GM19372 (cell line): ENCODE results near the gene PCDH15.

Experiments
- ATAC-seq: cut with Tn5 transposase; IDR thresholded peaks from one replicate; pipeline ENCODE4 v1.9.1; 2021; ENCODE audit warnings: mild to moderate bottlenecking, low read depth, moderate library complexity; ENCODE audit not compliant: unreplicated experiment

The PCDH15 gene

DNA sequence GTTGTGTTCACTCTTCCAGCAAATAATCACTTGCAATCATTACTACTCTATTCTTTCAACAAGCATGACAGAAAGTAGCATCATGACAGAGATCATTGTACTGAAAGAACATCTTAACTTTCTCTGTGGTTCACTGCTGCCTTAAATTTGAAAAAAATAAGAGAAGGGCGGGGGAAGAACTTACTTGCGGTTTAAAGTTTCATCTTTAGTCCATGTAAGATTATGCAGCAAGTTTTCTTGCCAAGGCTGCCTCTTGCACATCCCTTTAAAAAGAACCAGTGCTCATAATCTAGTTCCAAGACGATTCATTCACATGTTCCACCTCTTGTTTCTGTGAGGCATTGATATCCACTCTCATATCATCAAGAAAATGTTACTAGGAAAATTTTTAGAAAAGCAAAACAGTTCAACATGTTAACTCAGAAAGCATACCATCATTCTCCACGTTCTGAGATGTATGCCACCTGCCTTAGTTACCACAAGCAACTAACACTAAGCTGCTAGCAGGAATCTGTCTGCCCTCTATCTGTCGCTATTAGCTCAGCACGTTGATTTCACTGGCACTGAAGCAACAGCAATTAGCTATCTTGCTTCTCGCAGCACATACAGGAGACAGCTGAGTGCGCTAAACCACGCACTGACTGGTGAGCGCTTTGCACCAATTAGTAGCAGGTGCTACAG is at the start of gene PCDH15:
TSS of gene PCDH15 (minus strand) at position 491 of the 681 bp plus-strand sequence. CDS start 136,969 bp downstream, outside the sequence.
- ATAC-seq: no peak

DNA sequence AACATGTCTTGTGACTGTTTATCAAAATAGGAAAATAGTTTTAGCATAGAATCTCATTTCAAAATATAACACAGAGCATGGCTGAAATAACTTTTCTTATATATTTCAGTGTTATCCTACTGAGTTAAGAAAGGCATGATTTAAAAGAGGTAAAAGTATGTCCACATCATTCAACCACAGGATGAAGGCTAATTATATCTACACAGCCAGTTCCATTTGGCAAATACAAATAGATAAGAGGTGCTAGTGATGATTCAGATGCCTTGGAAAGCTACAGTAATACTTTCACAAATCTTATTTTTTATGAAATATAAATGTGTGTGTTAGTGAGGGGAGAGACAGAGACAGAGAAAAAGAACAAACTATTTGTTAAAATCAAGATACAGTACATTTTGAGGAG is 42.9 kb upstream of the PCDH15 start:
- ATAC-seq: no peak

DNA sequence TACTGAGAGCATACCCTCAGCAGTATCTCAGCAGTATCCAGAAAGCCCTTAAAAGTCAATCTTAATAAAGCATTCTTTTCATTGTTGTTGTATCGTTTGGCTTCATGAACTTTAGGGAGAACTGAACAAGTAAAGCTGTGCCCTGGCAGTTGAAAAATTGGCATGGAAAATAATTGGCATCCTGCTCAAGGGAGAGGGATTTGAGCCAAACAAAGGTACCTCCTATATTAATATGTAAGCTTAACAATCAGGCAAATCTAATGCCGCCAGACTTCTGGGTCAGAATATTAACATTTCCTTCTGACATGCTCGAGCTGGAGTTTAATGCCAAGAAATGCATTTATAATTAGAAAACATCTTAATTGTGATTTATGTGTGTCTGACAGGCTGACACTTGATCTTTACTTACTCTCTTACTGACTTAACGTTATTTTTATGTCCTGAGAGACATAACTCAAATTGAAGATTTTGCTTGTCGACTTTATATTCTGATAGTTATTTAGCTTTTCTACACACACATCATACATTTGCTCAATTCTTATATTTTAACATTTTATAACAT is 42.1 kb upstream of the PCDH15 start:
- no peak for ATAC-seq

DNA sequence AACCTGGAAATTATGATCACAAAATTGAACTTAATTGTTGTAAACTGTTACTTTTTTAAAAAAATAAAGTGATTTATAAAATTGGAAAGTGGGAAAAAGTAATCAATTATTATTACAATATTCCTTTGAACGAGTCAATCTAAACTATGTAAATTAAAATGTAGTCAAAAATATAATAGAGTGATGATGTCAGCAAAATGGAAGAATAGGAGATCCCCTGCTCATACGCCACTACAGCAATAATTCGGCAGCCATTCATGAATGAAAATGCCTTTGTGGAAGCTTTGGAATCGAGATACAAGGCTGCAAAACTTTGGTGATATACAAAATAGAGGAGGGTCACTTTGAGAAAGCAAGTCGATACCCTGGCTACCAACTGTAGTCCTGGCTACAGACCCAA is 36.4 kb upstream of the PCDH15 start:
- ATAC-seq: no peak

DNA sequence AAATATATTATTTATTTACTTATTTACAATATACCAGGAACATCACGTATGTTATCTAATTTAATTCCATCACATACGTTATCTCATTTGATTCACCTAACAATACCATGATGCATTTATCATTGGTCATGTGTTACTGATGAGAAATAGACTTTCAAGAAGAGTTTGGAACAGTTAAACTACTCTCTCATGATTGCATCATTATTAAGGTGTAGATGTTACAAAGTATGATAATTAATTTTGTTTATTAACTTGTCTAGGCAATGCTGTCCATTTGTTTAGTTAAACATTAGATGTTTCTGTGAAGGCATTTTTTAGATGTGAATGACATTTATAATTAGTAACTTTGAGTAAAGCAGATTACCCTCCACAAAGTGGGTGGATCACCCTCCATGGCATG is 32.0 kb upstream of the PCDH15 start:
- no peak for ATAC-seq

GRCh38 chr10:54826994-54827560 is 26.0 kb upstream of the PCDH15 start:
- ATAC-seq: no peak

GRCh38 chr10:54815583-54815982 is 14.6 kb upstream of the PCDH15 start:
- ATAC-seq: no peak

DNA sequence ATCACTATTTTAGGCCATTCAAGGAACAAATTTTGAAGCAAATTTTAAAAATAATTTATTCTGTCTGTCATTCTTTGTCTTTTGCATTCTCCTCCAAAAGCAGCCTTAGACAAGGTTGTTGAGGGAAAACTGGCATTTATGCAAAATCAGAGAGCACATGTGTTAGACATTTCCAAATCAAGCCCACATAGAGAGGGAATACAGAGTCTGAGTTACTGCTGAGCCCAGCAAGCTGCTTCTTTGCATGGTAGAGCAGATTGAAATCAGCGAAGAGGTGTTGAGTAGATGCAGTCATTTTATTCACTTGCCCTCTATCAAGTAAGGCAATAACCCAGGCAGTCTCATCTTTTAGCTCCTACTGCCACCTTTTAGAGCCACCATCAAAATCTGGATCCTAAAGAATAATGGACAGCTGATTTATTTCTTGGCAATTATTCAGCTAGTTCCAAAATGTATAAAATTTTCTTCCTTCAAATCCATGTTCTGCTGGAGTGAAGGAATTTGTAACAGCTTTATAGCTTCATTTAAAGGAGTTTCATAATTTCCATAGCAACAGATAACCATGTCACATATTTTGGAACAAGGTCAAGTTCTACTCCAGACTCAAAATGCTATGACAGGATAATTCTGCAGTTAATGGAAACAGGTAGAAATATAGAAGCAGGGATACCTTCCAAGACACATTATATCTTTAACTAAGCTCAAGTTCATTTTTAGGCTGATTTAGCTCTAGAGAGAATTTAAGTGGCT is 7.3 kb upstream of the PCDH15 start:
- no peak for ATAC-seq

- ATAC-seq: no peak
Observed at GRCh38 chr10:54799506-54799905, 1.5 kb downstream of the PCDH15 start.

DNA sequence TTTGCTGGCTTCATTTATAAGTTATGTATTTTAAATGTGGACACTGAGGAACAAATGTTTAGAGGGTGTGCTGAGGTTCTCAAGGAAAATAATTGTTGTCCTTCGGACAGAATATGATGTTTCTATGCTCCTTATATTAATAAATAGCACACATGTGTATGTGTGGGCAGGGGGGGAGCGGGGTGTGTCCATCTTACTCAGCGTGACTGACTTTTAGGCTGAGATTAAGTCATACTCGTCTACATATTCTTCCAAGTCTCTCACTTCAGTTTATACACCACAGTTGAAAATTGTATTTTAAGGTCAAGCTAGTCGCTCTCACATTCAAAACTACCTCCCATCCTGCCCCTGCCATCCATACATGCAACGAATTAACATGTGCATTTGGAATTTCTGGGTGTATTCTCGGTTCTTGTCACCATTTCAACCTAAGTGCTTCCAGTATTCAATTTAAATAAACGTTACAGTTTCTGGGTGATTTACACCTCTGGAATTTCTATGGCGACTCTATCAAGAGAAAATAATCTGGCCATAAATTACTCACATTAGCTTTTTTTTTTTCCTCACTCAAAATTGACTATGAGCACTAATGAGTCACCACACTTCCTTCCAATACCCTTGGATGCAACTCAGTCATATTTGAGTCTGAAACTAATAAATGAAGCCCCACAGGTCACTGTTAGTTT is 3.3 kb downstream of the PCDH15 start:
- ATAC-seq: no peak

DNA sequence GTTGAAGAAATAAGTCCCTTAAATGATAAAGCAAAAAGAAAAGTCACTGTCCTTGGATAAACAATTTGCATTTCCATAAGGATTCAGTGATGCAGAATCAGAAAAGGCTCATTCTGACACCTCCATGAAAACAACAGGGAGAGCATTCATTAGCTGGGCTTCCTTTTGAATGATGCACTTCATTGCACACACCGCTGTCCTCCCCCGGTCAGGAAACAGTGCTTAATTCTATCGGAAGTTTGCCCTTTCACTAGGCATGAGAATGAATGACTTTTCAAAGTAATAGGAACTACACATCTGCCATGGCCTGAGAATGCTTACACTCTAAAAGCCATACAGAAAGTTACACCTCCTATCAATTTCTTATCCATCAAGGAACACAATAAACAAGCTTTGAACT is 4.2 kb downstream of the PCDH15 start:
- no peak for ATAC-seq

- ATAC-seq: no peak
Observed at GRCh38 chr10:54776622-54777021, 24.4 kb downstream of the PCDH15 start.

GRCh38 chr10:54772468-54773122 is 28.4 kb downstream of the PCDH15 start:
- ATAC-seq: no peak

GRCh38 chr10:54769051-54769450 is 32.0 kb downstream of the PCDH15 start:
- ATAC-seq: no peak

GRCh38 chr10:54758791-54759190 is 42.2 kb downstream of the PCDH15 start:
- ATAC-seq: no peak

GRCh38 chr10:54749623-54750022 is 51.4 kb downstream of the PCDH15 start:
- no peak for ATAC-seq

GRCh38 chr10:54745436-54745835 is 55.6 kb downstream of the PCDH15 start:
- ATAC-seq: no peak

DNA sequence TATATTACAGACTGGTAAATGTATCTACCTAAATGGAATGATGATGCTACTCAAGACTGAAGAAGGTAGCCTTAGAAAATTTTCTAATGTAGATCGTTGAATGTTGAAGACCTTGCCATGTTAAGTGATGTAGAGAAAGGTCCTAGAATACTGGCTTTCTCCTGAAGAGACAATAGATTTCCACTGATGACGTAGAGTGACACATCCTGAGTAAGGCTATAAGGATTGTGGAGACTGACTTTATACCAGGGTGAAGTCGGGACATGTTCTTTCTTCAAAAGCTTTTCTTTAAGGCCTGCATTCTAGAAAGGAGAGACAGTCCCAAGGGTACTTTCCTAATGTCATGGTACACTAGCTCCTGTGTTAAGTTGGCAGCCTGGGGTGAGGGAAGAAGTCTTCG is 58.6 kb downstream of the PCDH15 start:
- ATAC-seq: no peak

GRCh38 chr10:54728511-54728910 is 72.5 kb downstream of the PCDH15 start:
- ATAC-seq: no peak

DNA sequence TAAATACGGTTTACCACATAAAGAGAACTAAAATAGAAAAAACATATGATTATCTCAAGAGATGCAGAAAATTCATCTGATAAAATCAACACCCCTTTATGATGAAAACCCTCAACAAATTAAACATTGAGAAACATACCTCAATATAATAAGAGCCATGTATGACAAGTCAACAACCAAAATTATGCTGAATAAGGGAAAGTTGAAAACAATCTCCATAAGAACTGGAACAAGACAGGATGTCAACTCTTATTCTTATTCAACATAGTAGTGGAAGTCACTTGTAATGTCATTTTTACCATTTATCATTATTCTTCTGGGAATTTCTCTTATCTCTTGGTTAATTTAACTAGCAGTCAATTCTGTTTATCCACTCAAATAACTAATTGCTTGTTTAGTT is 79.0 kb downstream of the PCDH15 start:
- ATAC-seq: no peak
